RWPE1 (cell line): Measurements from ENCODE around the gene OTOGL.

Source experiments
- CTCF ChIA-PET: fragments of 350-600 bp; sonication (Branson Sonifier 250); formaldehyde crosslinking; extraction: SDS; loops from one replicate; lab custom pipeline; 2021; lab: Yijun Ruan, JAX
- POLR2A ChIA-PET: fragments of 400-600 bp; formaldehyde crosslinking; extraction: SDS; loops from one replicate; lab custom pipeline; 2020; ENCODE audit warnings: antibody characterized with exemption; ENCODE audit not compliant: low non-redundant PET; lab: Yijun Ruan, JAX
- DNase-seq: peaks from one replicate; pipeline ENCODE4 v3.0.0; 2012; ENCODE audit warnings: low spot score
- H3K27ac ChIP-seq: fragments of 450-650 bp; 2 replicates; pipeline ENCODE4 v1.5.1; 2017
- CTCF ChIP-seq: fragments of 450-650 bp; conservative IDR thresholded peaks from 2 replicates; pipeline ENCODE4 v1.5.1; 2017; ENCODE audit warnings: low read depth, mild to moderate bottlenecking

OTOGL gene

GRCh38 chr12:80099259-80099658 is at the start of gene OTOGL:
TSS of gene OTOGL (plus strand) at chr12:80099537. CDS start at chr12:80209432, 109,895 bp downstream.
- no peak for DNase-seq
- no peak within 1 kb of the TSS for H3K27ac ChIP-seq
- POLR2A ChIA-PET = no interaction called here
- no peak for TF ChIP-seq CTCF
- CTCF ChIA-PET = no interaction called here

- ChIA-PET POLR2A (no interaction called here), CTCF (no interaction called here)
- TF ChIP-seq CTCF = no peak
- no peak overlapping the region for H3K27ac ChIP-seq
- DNase-seq = no peak
Measured at GRCh38 chr12:80050236-80050635, 49.1 kb upstream of the OTOGL start.

- no peak for TF ChIP-seq CTCF
- no peak for DNase-seq
Measured at GRCh38 chr12:80053051-80053790, 46.1 kb upstream of the OTOGL start.

GRCh38 chr12:80056232-80056631 is 43.1 kb upstream of the OTOGL start:
- DNase-seq = no peak
- no peak overlapping the region for H3K27ac ChIP-seq
- ChIA-PET POLR2A (no interaction called here), CTCF (no interaction called here)
- TF ChIP-seq CTCF = no peak

More at GRCh38 chr12:80053051-80053790, 46.1 kb upstream of the OTOGL start:
- ChIA-PET POLR2A (no interaction called here), CTCF (interaction anchor here (0.7 kb wide), 1 partner anchor 305 kb away, joined by 4 read pairs; no protein-coding TSS in a partner anchor)
- H3K27ac ChIP-seq = no peak overlapping the region

- H3K27ac ChIP-seq = no peak overlapping the region
- TF ChIP-seq CTCF = no peak
- CTCF ChIA-PET = no interaction called here
- POLR2A ChIA-PET = no interaction called here
- DNase-seq = no peak
Measured at GRCh38 chr12:80056845-80057244, 42.5 kb upstream of the OTOGL start.

GRCh38 chr12:80058586-80058985 is 40.8 kb upstream of the OTOGL start:
- no peak for DNase-seq
- no peak overlapping the region for H3K27ac ChIP-seq
- ChIA-PET POLR2A (no interaction called here), CTCF (no interaction called here)
- TF ChIP-seq CTCF = no peak
